ENCODE measurements around the gene NGFR. TPM values are rescaled to one million over a fixed set of nuclear protein-coding genes. Genes with fewer than 3 reads are reported as not detected.

Gene NGFR
- total RNA-seq, 1 donor from 2014 or later = 3.6 TPM

GRCh38 chr17:49480836-49481615 lies 14.1 kb upstream of the NGFR start:
- Mint-ChIP-seq H3K27me3 (ENCODE audit: unreplicated experiment) (peaks cover 82% of the 10 kb centered on the region), H3K36me3 (ENCODE audit: unreplicated experiment) (no peaks in the 10 kb centered on the region), H3K9me3 (ENCODE audit: unreplicated experiment) (no peaks in the 10 kb centered on the region), H3K4me3 (ENCODE audit: unreplicated experiment) (no peak overlapping the region), H3K4me1 (ENCODE audit: unreplicated experiment) (no peaks in the 10 kb centered on the region), H3K27ac (ENCODE audit: unreplicated experiment) (no peak overlapping the region)
- TF ChIP-seq CTCF (IDR thresholded peaks at IDR 0.05) = no peak
- DNase-seq (ENCODE audit: extremely low spot score, unreplicated experiment) = no peak

GRCh38 chr17:49482144-49482817 lies 12.8 kb upstream of the NGFR start:
- no peak overlapping the region for H3K27ac Mint-ChIP-seq (ENCODE audit: unreplicated experiment)
- no peaks in the 10 kb centered on the region for H3K36me3 Mint-ChIP-seq (ENCODE audit: unreplicated experiment)
- no peaks in the 10 kb centered on the region for H3K9me3 Mint-ChIP-seq (ENCODE audit: unreplicated experiment)
- H3K4me1 Mint-ChIP-seq (ENCODE audit: unreplicated experiment) = no peaks in the 10 kb centered on the region
- H3K4me3 Mint-ChIP-seq (ENCODE audit: unreplicated experiment) = no peak overlapping the region
- no peak for DNase-seq (ENCODE audit: extremely low spot score, unreplicated experiment)
- H3K27me3 Mint-ChIP-seq (ENCODE audit: unreplicated experiment) = peaks cover 83% of the 10 kb centered on the region
- TF ChIP-seq CTCF (IDR thresholded peaks at IDR 0.05) = no peak

- Mint-ChIP-seq H3K9me3 (ENCODE audit: unreplicated experiment) (no peaks in the 10 kb centered on the region), H3K4me1 (ENCODE audit: unreplicated experiment) (no peaks in the 10 kb centered on the region), H3K27me3 (ENCODE audit: unreplicated experiment) (peaks cover 77% of the 10 kb centered on the region), H3K27ac (ENCODE audit: unreplicated experiment) (no peak overlapping the region), H3K36me3 (ENCODE audit: unreplicated experiment) (no peaks in the 10 kb centered on the region), H3K4me3 (ENCODE audit: unreplicated experiment) (no peak overlapping the region)
- DNase-seq (ENCODE audit: extremely low spot score, unreplicated experiment) = no peak
- no peak for TF ChIP-seq CTCF (IDR thresholded peaks at IDR 0.05)
These were observed 11.2 kb upstream of the NGFR start for GRCh38 chr17:49483599-49484509.

GRCh38 chr17:49484588-49484987 lies 10.5 kb upstream of the NGFR start:
- Mint-ChIP-seq H3K27me3 (ENCODE audit: unreplicated experiment) (peaks cover 75% of the 10 kb centered on the region), H3K4me1 (ENCODE audit: unreplicated experiment) (no peaks in the 10 kb centered on the region), H3K36me3 (ENCODE audit: unreplicated experiment) (no peaks in the 10 kb centered on the region)

More at GRCh38 chr17:49484588-49484987, 10.5 kb upstream of the NGFR start:
- Mint-ChIP-seq H3K9me3 (ENCODE audit: unreplicated experiment) (no peaks in the 10 kb centered on the region), H3K27ac (ENCODE audit: unreplicated experiment) (no peak overlapping the region), H3K4me3 (ENCODE audit: unreplicated experiment) (no peak overlapping the region)
- TF ChIP-seq CTCF (IDR thresholded peaks at IDR 0.05) = no peak
- no peak for DNase-seq (ENCODE audit: extremely low spot score, unreplicated experiment)

Data from osteocyte (in vitro differentiated cells).